K562 (cell line): ENCODE data around the gene CCDC148. TPM values are rescaled to one million over a fixed set of nuclear protein-coding genes. Genes with fewer than 3 reads are reported as not detected.

Experiments
- ATAC-seq: fragments of 200-7000 bp; cut with Tn5 transposase; 3 replicates; pipeline ENCODE4 v1.9.1; 2020; ENCODE audit warnings: moderate library complexity
- BruUV-seq: library from RNA; stranded (reverse); fragments of 400-500 nt; replicated peaks from 2 replicates; lab custom pipeline; 2021; lab: Mats Ljungman, UMichigan
- CTCF ChIA-PET: fragments of 300-600 bp; formaldehyde crosslinking; extraction: SDS; loops from one replicate; lab custom pipeline; 2021; ENCODE audit warnings: low intra/inter-chr PET ratio; lab: Yijun Ruan, JAX
- POLR2A ChIA-PET: fragments of 300-600, 350-650 bp; sonication (Branson Sonifier 250); formaldehyde crosslinking; extraction: SDS; loops from one replicate; lab custom pipeline; 2021; ENCODE audit warnings: antibody characterized with exemption, inconsistent platforms; lab: Yijun Ruan, JAX
- DNase-seq, 4 experiments: peaks; one replicate each; pipeline versions ENCODE4 v3.0.0 to v3.0.0-alpha.2; 2011 to 2018; ENCODE audit warnings: low spot score in 3 of 4, mixed read lengths in 3 of 4; ENCODE audit errors: extremely low read depth in 1 of 4
- FAIRE-seq: peaks from 2 replicates; lab custom pipeline; 2011; peaks lifted over from hg19 to GRCh38; lab: Jason Lieb, UNC
- H2AFZ ChIP-seq: 2 replicates; pipeline ENCODE4 v1.6.0; 2011; ENCODE audit warnings: low read depth, low read length, control low read depth, inconsistent platforms
- H3K27ac ChIP-seq: fragments of 200-600 bp; 3 replicates; pipeline ENCODE4 v1.8.0; 2011; ENCODE audit warnings: low read depth, mild to moderate bottlenecking, control low read depth, inconsistent platforms, low read length, moderate library complexity, mixed read lengths; ENCODE audit errors: extremely low read depth
- H3K27me3 ChIP-seq, 2 experiments: fragments of 300-600 bp in 1 of 2; 2 replicates in 1 of 2; 3 replicates in 1 of 2; pipeline versions ENCODE4 v1.6.0 to v1.8.0; 2011; ENCODE audit warnings: inconsistent platforms in 2 of 2, low read length in 2 of 2, mild to moderate bottlenecking in 1 of 2, mixed read lengths in 1 of 2, moderate library complexity in 1 of 2; ENCODE audit not compliant: control insufficient read depth in 2 of 2, insufficient read depth in 2 of 2
- H3K36me3 ChIP-seq: fragments of 300-600 bp; 3 replicates; pipeline ENCODE4 v1.8.0; 2011; ENCODE audit warnings: mild to moderate bottlenecking, low read length, inconsistent platforms; ENCODE audit not compliant: control insufficient read depth, insufficient read depth
- H3K4me1 ChIP-seq, 2 experiments: fragments of 200-600 bp in 1 of 2; replicated peaks in 1 of 2; 2 replicates in 1 of 2; 3 replicates in 1 of 2; pipeline versions ENCODE4 v1.5.1 to v1.8.0; 2011; ENCODE audit warnings: inconsistent platforms in 2 of 2, low read length in 2 of 2, mild to moderate bottlenecking in 1 of 2, mixed read lengths in 1 of 2, moderate library complexity in 1 of 2; ENCODE audit not compliant: control insufficient read depth in 2 of 2, insufficient read depth in 2 of 2
- H3K4me2 ChIP-seq: 2 replicates; pipeline ENCODE4 v1.6.1; 2011; ENCODE audit warnings: low read length, control low read depth, inconsistent platforms, mixed read lengths; ENCODE audit not compliant: insufficient read depth
- H3K4me3 ChIP-seq: fragments of 200-600 bp; sonication (generic), shearing (Covaris generic); 2 replicates; pipeline ENCODE4 v1.5.1; 2016; ENCODE audit warnings: control low read depth, inconsistent platforms
- H3K79me2 ChIP-seq: fragments of 200-600 bp; 3 replicates; pipeline ENCODE4 v1.8.0; 2011; ENCODE audit warnings: low read length, inconsistent platforms; ENCODE audit not compliant: control insufficient read depth, insufficient read depth
- H3K9ac ChIP-seq, 2 experiments: 2 replicates each; pipeline versions ENCODE4 v1.6.0 to v1.6.1; 2011; ENCODE audit warnings: low read depth in 2 of 2, low read length in 2 of 2, control low read depth in 1 of 2, inconsistent platforms in 1 of 2, mild to moderate bottlenecking in 1 of 2, mixed read lengths in 1 of 2; ENCODE audit not compliant: insufficient read depth in 1 of 2
- H3K9me1 ChIP-seq: one replicate; pipeline ENCODE4 v1.6.0; 2011; ENCODE audit warnings: inconsistent platforms, mild to moderate bottlenecking, low read length, moderate library complexity; ENCODE audit not compliant: control insufficient read depth, insufficient read depth
- H3K9me3 ChIP-seq: replicated peaks from 2 replicates; pipeline ENCODE4 v1.5.1; 2011; ENCODE audit warnings: low read depth, low read length, inconsistent platforms; ENCODE audit not compliant: control insufficient read depth, insufficient read depth
- H4K20me1 ChIP-seq: replicated peaks from 2 replicates; pipeline ENCODE4 v1.6.1; 2011; ENCODE audit warnings: low read length, inconsistent platforms, mixed read lengths; ENCODE audit not compliant: control insufficient read depth, insufficient read depth
- AFF1 ChIP-seq, 2 experiments: fragments of 450-650 bp; IDR thresholded peaks; 2 replicates each; pipeline ENCODE4 v1.6.1; 2018; ENCODE audit warnings: mild to moderate bottlenecking in 2 of 2, low read depth in 1 of 2; ENCODE audit not compliant: partially characterized antibody in 2 of 2
- CBX2 ChIP-seq: fragments of 200-600 bp; sonication (generic); IDR thresholded peaks from one replicate; pipeline ENCODE4 v1.6.1; 2012; ENCODE audit warnings: mild to moderate bottlenecking, low read length, inconsistent platforms; ENCODE audit not compliant: insufficient read depth, poor library complexity, severe bottlenecking
- MED1 ChIP-seq: sonication (generic); formaldehyde crosslinking; IDR thresholded peaks from 2 replicates; pipeline ENCODE4 v1.8.1; 2023; ENCODE audit warnings: missing genetic modification reagents, borderline replicate concordance
- NCOA6 ChIP-seq: fragments of 450-650 bp; IDR thresholded peaks from 2 replicates; pipeline ENCODE4 v1.6.1; 2017; ENCODE audit warnings: mild to moderate bottlenecking
- NR2C2 ChIP-seq, 2 experiments: fragments of 200-800 bp in 1 of 2; sonication (Bioruptor generic) in 1 of 2; sonication (generic) in 1 of 2; formaldehyde crosslinking in 1 of 2; IDR thresholded peaks; 2 replicates each; pipeline versions ENCODE4 v1.6.1 to v1.8.0; 2016 to 2022; ENCODE audit warnings: mild to moderate bottlenecking in 1 of 2, missing compliant biosample characterization in 1 of 2, missing genetic modification characterization in 1 of 2, missing genetic modification reagents in 1 of 2
- PURB ChIP-seq: sonication (generic); formaldehyde crosslinking; IDR thresholded peaks from 2 replicates; pipeline ENCODE4 v1.9.0; 2021; ENCODE audit warnings: low read depth, mild to moderate bottlenecking, missing genetic modification reagents
- STAG1 ChIP-seq: sonication (generic); formaldehyde crosslinking; IDR thresholded peaks from 2 replicates; pipeline ENCODE4 v1.5.0; 2020; ENCODE audit warnings: missing genetic modification reagents, borderline replicate concordance
- ZC3H4 ChIP-seq: sonication (generic); formaldehyde crosslinking; IDR thresholded peaks from 2 replicates; pipeline ENCODE4 v1.9.0; 2021; ENCODE audit warnings: missing genetic modification reagents, borderline replicate concordance
- ZFP36 ChIP-seq: fragments of 150-350 bp; IDR thresholded peaks from 2 replicates; pipeline ENCODE4 v1.6.1; 2018; ENCODE audit warnings: low read length, low read depth; ENCODE audit not compliant: partially characterized antibody
- ZFP91 ChIP-seq: sonication (generic); formaldehyde crosslinking; IDR thresholded peaks from 2 replicates; pipeline ENCODE4 v1.8.0; 2022; ENCODE audit warnings: mild to moderate bottlenecking, missing genetic modification reagents
- ZNF174 ChIP-seq: fragments of 250-450 bp; sonication (Bioruptor Pico); IDR thresholded peaks from 2 replicates; pipeline ENCODE4 v1.4.0; 2020; ENCODE audit warnings: mild to moderate bottlenecking
- ZNF79 ChIP-seq: fragments of 250-450 bp; sonication (Bioruptor Pico); IDR thresholded peaks from 2 replicates; pipeline ENCODE4 v1.4.0; 2020; ENCODE audit warnings: low read depth, mild to moderate bottlenecking, moderate library complexity
- WGBS: fragments of 100-300 bp; shearing (Covaris generic); methylation state at CpG from one replicate; pipeline ENCODE4 v1.1.6; 2016; ENCODE audit warnings: low coverage, mixed read lengths; ENCODE audit not compliant: insufficient coverage; ENCODE audit errors: missing lambda C conversion rate; 5-methylcytosine and 5-hydroxymethylcytosine counted together
- in situ Hi-C: fragments of 300-500 bp; cut with MboI; formaldehyde crosslinking; loops from 4 replicates; pipeline ENCODE4 v1.15.0; 2018; ENCODE audit warnings: inconsistent platforms, mixed read lengths
- intact Hi-C: fragments of 100-400 bp; cut with micrococcal nuclease; formaldehyde crosslinking; loops from 2 replicates; pipeline ENCODE4 v1.14.2; 2022
- polyA plus RNA-seq, 8 experiments: library from polyadenylated mRNA; depleted of rRNA in 4 of 8; stranded (reverse) in 5 of 8; unstranded in 3 of 8; fragments of >200 nt; fragmentation: Nextera tagmentation in 2 of 8; fragmentation: Illumina TruSeq in 1 of 8; extraction: Ambion mirVana in 2 of 8; extraction: Trizol in 1 of 8; gene quantifications; 2 replicates each; pipeline versions ENCODE4 v1.2.1 to v1.2.3, GENCODE V29; 2011 to 2014; ENCODE audit warnings: inconsistent platforms in 1 of 8, missing spikeins in 1 of 8
- total RNA-seq, 7 experiments: library from RNA; depleted of rRNA in 6 of 7; stranded (reverse); fragments of >200 nt in 6 of 7; fragmentation: Illumina TruSeq in 2 of 7; extraction: Trizol in 2 of 7; gene quantifications; 2 replicates each; pipeline versions ENCODE4 v1.2.1 to v1.2.3, GENCODE V29; 2011 to 2021; ENCODE audit warnings: low replicate concordance in 1 of 7
- TF ChIP-seq, protein P1 (sequence below): fragments of 450-650 bp; IDR thresholded peaks from 2 replicates; pipeline ENCODE4 v1.6.1; 2016; ENCODE audit warnings: mild to moderate bottlenecking

Gene CCDC148
- total and polyA plus RNA-seq, 9 of the 15 experiments (the other 6 are each of a cell fraction or from before 2014, with no cell fraction given): 0.10 to 1.4 (median 0.65) TPM

- TF ChIP-seq AFF1 (IDR thresholded peaks at IDR 0.05; ENCODE audit: low read depth in 1 of 2, partially characterized antibody in 2 of 2) (no peak), ZNF79 (CRISPR knock-in tag) (no peak)
- TF ChIP-seq, all 486 proteins: peak for 0
Measured at GRCh38 chr2:158385646-158386045, 70.9 kb downstream of the CCDC148 start (continued).

DNA sequence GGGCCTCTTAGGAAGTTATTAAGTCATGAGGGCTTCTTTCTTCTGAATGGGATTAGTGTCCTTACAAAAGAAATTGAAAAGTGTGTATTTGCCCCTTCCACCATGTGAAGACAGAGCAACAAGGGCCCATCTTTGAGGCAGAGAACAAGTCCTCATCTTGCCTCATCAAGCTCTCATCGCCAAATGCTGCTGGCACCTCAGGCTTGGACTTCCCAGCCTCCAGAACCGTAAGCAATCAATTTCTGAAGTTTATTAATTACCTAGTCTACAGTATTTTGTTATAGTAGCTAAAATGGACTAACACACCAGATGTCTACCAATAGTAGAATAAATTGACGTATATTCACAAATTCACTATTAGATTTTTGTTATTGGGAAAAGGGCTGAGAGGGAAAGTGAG, 74.6 kb downstream of the CCDC148 start:
- DNase-seq (no peak), FAIRE-seq (no peak), ATAC-seq (no peak)
- intact Hi-C loops (no loop called here), in situ Hi-C loops (no loop called here)
- H3K36me3 ChIP-seq: no peaks in the 10 kb centered on the region
- WGBS: 48% methylated on average over 3 of the region's 3 CpGs
- no peak overlapping the region for H3K4me3 ChIP-seq
- ChIA-PET POLR2A (interaction anchor here (0.9 kb wide), 1 partner anchor 179 kb away, joined by 6 read pairs; no protein-coding TSS in a partner anchor), CTCF (no interaction called here)
- H3K4me2 ChIP-seq: no peak overlapping the region
- BruUV-seq: no TSS peak
- H3K27me3 ChIP-seq: no peaks in the 10 kb centered on the region
- no peaks in the 10 kb centered on the region for H3K4me1 ChIP-seq
- H3K9ac ChIP-seq: no peak overlapping the region
- H3K9me3 ChIP-seq: no peaks in the 10 kb centered on the region
- H3K79me2 ChIP-seq: no peaks in the 10 kb centered on the region
- H3K9me1 ChIP-seq: no peaks in the 10 kb centered on the region
- no peak overlapping the region for H3K27ac ChIP-seq
- H4K20me1 ChIP-seq: no peaks in the 10 kb centered on the region
- no peak overlapping the region for H2AFZ ChIP-seq
- TF ChIP-seq MED1: no peak
- TF ChIP-seq ZNF174: no peak
- TF ChIP-seq CBX2: no peak
- TF ChIP-seq, protein P1, sequence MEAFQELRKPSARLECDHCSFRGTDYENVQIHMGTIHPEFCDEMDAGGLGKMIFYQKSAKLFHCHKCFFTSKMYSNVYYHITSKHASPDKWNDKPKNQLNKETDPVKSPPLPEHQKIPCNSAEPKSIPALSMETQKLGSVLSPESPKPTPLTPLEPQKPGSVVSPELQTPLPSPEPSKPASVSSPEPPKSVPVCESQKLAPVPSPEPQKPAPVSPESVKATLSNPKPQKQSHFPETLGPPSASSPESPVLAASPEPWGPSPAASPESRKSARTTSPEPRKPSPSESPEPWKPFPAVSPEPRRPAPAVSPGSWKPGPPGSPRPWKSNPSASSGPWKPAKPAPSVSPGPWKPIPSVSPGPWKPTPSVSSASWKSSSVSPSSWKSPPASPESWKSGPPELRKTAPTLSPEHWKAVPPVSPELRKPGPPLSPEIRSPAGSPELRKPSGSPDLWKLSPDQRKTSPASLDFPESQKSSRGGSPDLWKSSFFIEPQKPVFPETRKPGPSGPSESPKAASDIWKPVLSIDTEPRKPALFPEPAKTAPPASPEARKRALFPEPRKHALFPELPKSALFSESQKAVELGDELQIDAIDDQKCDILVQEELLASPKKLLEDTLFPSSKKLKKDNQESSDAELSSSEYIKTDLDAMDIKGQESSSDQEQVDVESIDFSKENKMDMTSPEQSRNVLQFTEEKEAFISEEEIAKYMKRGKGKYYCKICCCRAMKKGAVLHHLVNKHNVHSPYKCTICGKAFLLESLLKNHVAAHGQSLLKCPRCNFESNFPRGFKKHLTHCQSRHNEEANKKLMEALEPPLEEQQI: no peak
- TF ChIP-seq NR2C2 (CRISPR knock-in tag; IDR thresholded peaks at IDR 0.05): no peak
- no peak for TF ChIP-seq NR2C2 (tag; IDR thresholded peaks at IDR 0.05)
- TF ChIP-seq PURB (CRISPR knock-in tag): no peak
- no peak for TF ChIP-seq ZFP36
- TF ChIP-seq ZFP91 (CRISPR knock-in tag): no peak
- TF ChIP-seq NCOA6: no peak
- no peak for TF ChIP-seq ZC3H4 (CRISPR knock-in tag)
- TF ChIP-seq STAG1: no peak
